22Rv1 (cell line): Measurements from ENCODE around the gene TGFB3.
"Not testable (repeated sequence)": the region's sequence is repeated elsewhere in the genome, so short reads cannot be mapped to it uniquely, and the experiment has no call there.

ENCODE experiments used
- H3K27ac ChIP-seq: fragments of 450-650 bp; 2 replicates; pipeline ENCODE4 v1.5.1; 2017
- CTCF ChIP-seq: fragments of 450-650 bp; IDR thresholded peaks from 2 replicates; pipeline ENCODE4 v1.5.1; 2017; ENCODE audit warnings: mild to moderate bottlenecking
- ZFX ChIP-seq: fragments of 450-650 bp; IDR thresholded peaks from 2 replicates; pipeline ENCODE4 v1.6.1; 2017; ENCODE audit warnings: antibody characterized with exemption, borderline replicate concordance

The TGFB3 gene

GRCh38 chr14:76012354-76012753 lies 30.6 kb upstream of the TGFB3 start:
- TF ChIP-seq CTCF: no peak
- TF ChIP-seq ZFX: no peak
- H3K27ac ChIP-seq: no peak overlapping the region

GRCh38 chr14:76011930-76012329 lies 30.1 kb upstream of the TGFB3 start:
- no peak for TF ChIP-seq CTCF
- no peak for TF ChIP-seq ZFX

GRCh38 chr14:76009627-76010026 lies 27.8 kb upstream of the TGFB3 start:
- H3K27ac ChIP-seq: not testable (repeated sequence)

More at GRCh38 chr14:76011930-76012329, 30.1 kb upstream of the TGFB3 start:
- no peak overlapping the region for H3K27ac ChIP-seq

- TF ChIP-seq ZFX (no peak), CTCF (no peak)
- no peak overlapping the region for H3K27ac ChIP-seq
These were observed 26.1 kb upstream of the TGFB3 start for GRCh38 chr14:76007852-76008251.

GRCh38 chr14:76007379-76007778 lies 25.6 kb upstream of the TGFB3 start:
- H3K27ac ChIP-seq: no peak overlapping the region
- no peak for TF ChIP-seq CTCF
- TF ChIP-seq ZFX: no peak

GRCh38 chr14:76006253-76006652 lies 24.5 kb upstream of the TGFB3 start:
- no peak for TF ChIP-seq CTCF
- no peak for TF ChIP-seq ZFX
- no peak overlapping the region for H3K27ac ChIP-seq

GRCh38 chr14:76002383-76002782 lies 20.6 kb upstream of the TGFB3 start:
- TF ChIP-seq ZFX: no peak
- no peak for TF ChIP-seq CTCF
- no peak overlapping the region for H3K27ac ChIP-seq

GRCh38 chr14:75999511-76000190 lies 17.9 kb upstream of the TGFB3 start:
- no peak overlapping the region for H3K27ac ChIP-seq
- no peak for TF ChIP-seq ZFX
- no peak for TF ChIP-seq CTCF
